Measurements from ENCODE around the gene LIN9.

Gene LIN9

GRCh38 chr1:226187380-226187779, 121.6 kb downstream of the LIN9 start:
- Histone ChIP-seq H2AFZ (ENCODE audit: low read depth, low read length) (peak overlapping the region; percentile 96), H3K4me3 (ENCODE audit: low read length) (peak overlapping the region; percentile 85), H3K36me3 (ENCODE audit: insufficient read depth, low read length) (peaks cover 11% of the 10 kb centered on the region), H3K27me3 (ENCODE audit: insufficient read depth, low read length) (no peaks in the 10 kb centered on the region), H3K9me3 (ENCODE audit: low read length) (no peaks in the 10 kb centered on the region), H3K4me1 (ENCODE audit: insufficient read depth, low read length) (peaks cover 21% of the 10 kb centered on the region)

- H3K4me3 ChIP-seq (ENCODE audit: low read length): peak overlapping the region; percentile 85
- no peaks in the 10 kb centered on the region for H3K27me3 ChIP-seq (ENCODE audit: insufficient read depth, low read length)
- peak overlapping the region; percentile 96 for H2AFZ ChIP-seq (ENCODE audit: low read depth, low read length)
- H3K9me3 ChIP-seq (ENCODE audit: low read length): no peaks in the 10 kb centered on the region
- H3K4me1 ChIP-seq (ENCODE audit: insufficient read depth, low read length): peaks cover 21% of the 10 kb centered on the region
- H3K36me3 ChIP-seq (ENCODE audit: insufficient read depth, low read length): peaks cover 13% of the 10 kb centered on the region
Measured at GRCh38 chr1:226187019-226187322, 122.0 kb downstream of the LIN9 start.

- Histone ChIP-seq H3K4me1 (ENCODE audit: insufficient read depth, low read length) (peaks cover 21% of the 10 kb centered on the region), H3K27me3 (ENCODE audit: insufficient read depth, low read length) (no peaks in the 10 kb centered on the region), H3K4me3 (ENCODE audit: low read length) (peak within 1 kb of the TSS; percentile 85), H3K36me3 (ENCODE audit: insufficient read depth, low read length) (peaks cover 18% of the 10 kb centered on the region), H2AFZ (ENCODE audit: low read depth, low read length) (peak within 1 kb of the TSS; percentile 96), H3K9me3 (ENCODE audit: low read length) (no peaks in the 10 kb centered on the region)
Measured at GRCh38 chr1:226186124-226187018, 122.6 kb downstream of the LIN9 start, which contains the start of gene ACBD3. TSS of gene ACBD3 (minus strand) at chr1:226186741. CDS start at chr1:226186675, 66 bp downstream.

- Histone ChIP-seq H3K36me3 (ENCODE audit: insufficient read depth, low read length) (peaks cover 24% of the 10 kb centered on the region), H3K27me3 (ENCODE audit: insufficient read depth, low read length) (no peaks in the 10 kb centered on the region), H2AFZ (ENCODE audit: low read depth, low read length) (peak overlapping the region; percentile 96), H3K4me1 (ENCODE audit: insufficient read depth, low read length) (peaks cover 21% of the 10 kb centered on the region), H3K4me3 (ENCODE audit: low read length) (peak overlapping the region; percentile 85), H3K9me3 (ENCODE audit: low read length) (no peaks in the 10 kb centered on the region)
Measured at GRCh38 chr1:226185141-226186036, 123.6 kb downstream of the LIN9 start.

- no peak overlapping the region for H2AFZ ChIP-seq (ENCODE audit: low read depth, low read length)
- H3K4me3 ChIP-seq (ENCODE audit: low read length): no peak overlapping the region
- no peaks in the 10 kb centered on the region for H3K27me3 ChIP-seq (ENCODE audit: insufficient read depth, low read length)
- peaks cover 28% of the 10 kb centered on the region for H3K36me3 ChIP-seq (ENCODE audit: insufficient read depth, low read length)
- peaks cover 17% of the 10 kb centered on the region for H3K4me1 ChIP-seq (ENCODE audit: insufficient read depth, low read length)
- no peaks in the 10 kb centered on the region for H3K9me3 ChIP-seq (ENCODE audit: low read length)
Measured at GRCh38 chr1:226181996-226182714, 126.8 kb downstream of the LIN9 start.
